Measurements from ENCODE around the gene UBE2D1.

Gene UBE2D1

GRCh38 chr10:58334817-58335305 lies at the start of gene UBE2D1:
TSS of gene UBE2D1 (plus strand) at chr10:58335006. CDS start at chr10:58335202, 196 bp downstream.
- intact Hi-C loops (cut with DNase I), result loop anchor here (1.0 kb wide), 1 partner anchor 50 kb away; the partner anchor contains the start of gene TFAM
- DNase-seq, result peak; percentile 85 to 98 (median 92)

GRCh38 chr10:58291538-58292174 lies 43.1 kb upstream of the UBE2D1 start:
- peak in 1 of 10 donors; percentile 10 for DNase-seq

GRCh38 chr10:58293989-58294388 lies 40.8 kb upstream of the UBE2D1 start:
- no peak for DNase-seq
- intact Hi-C loops (cut with DNase I), result no loop called here

More at GRCh38 chr10:58291538-58292174, 43.1 kb upstream of the UBE2D1 start:
- intact Hi-C loops (cut with DNase I), result loop anchor here (1.0 kb wide), 1 partner anchor 114 kb away; no protein-coding TSS in a partner anchor

DNA sequence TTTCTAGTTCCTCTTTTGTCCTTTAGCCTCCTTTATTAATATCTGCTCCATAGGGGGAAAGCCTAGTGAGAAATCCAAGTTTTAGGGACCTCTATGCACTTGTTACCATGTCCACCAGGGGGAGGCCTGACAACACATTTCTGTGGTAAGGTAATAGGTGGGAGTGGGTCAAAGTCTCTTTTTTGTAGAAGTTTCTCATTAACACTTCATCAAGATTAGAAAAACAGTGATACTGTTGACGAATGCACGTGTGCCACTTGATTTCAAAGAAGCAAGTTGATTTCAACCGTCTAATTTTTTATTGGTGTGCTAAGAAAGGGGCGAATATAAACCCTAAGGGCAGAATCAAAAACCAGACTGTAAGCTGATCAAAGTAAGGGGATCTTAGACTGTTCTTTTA lies 35.2 kb upstream of the UBE2D1 start:
- intact Hi-C loops (cut with DNase I), result loop anchor here (2.0 kb wide), 1 partner anchor 85 kb away; the partner anchor contains the start of gene TFAM
- peak in 5 of 10 donors; percentile 23 to 56 (median 50) for DNase-seq

GRCh38 chr10:58300676-58301075 lies 34.1 kb upstream of the UBE2D1 start:
- no peak for DNase-seq
- intact Hi-C loops (cut with DNase I), result loop anchor here (2.0 kb wide), 1 partner anchor 92 kb away; no protein-coding TSS in a partner anchor

DNA sequence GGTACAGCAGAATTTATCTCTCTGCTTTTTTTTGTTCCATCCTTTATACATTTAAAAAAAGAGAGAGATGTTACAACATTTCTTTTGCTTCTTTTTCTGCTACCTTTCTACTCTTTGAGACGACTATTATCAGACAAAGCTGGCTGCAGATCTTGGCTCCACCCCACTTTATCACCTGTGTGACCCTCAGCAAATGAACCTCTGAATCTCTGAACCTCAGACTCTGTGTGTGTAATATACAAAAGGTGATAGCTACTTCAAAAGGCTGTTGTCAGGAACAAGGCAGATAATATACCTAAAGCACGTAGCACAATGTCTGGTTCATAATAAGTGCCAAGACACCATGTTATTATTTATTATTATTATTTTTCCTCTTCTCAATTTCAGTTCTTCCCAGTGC lies 32.6 kb upstream of the UBE2D1 start:
- intact Hi-C loops (cut with DNase I), result no loop called here
- no peak for DNase-seq

- no peak for DNase-seq
Observed at GRCh38 chr10:58304099-58304633, 30.6 kb upstream of the UBE2D1 start.

DNA sequence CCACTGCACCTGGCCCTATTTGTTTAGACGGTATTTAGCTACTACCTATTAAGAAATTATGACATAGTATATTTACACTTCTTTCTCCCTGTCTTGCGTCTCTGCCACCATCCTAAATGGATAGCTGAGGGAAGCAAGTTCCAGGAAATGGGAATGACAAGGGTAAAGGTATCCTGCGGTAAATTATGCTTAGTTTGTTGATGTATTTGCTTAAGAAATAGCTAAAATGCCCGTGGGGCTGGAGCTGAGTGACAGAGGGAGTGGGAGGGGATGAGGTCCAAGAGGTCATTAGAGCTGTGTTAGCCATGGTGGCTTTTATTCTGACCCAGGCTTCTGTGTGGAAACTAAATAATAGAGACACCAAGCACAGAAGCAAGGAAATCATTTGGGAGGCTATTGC lies 29.0 kb upstream of the UBE2D1 start:
- intact Hi-C loops (cut with DNase I), result no loop called here

More at GRCh38 chr10:58304099-58304633, 30.6 kb upstream of the UBE2D1 start:
- intact Hi-C loops (cut with DNase I), result no loop called here

GRCh38 chr10:58307676-58308075 lies 27.1 kb upstream of the UBE2D1 start:
- intact Hi-C loops (cut with DNase I), result no loop called here
- DNase-seq, result no peak

More for the DNA sequence above, 29.0 kb upstream of the UBE2D1 start:
- no peak for DNase-seq

- intact Hi-C loops (cut with DNase I), result no loop called here
- DNase-seq, result no peak
Observed at GRCh38 chr10:58311026-58311425, 23.8 kb upstream of the UBE2D1 start.

GRCh38 chr10:58316874-58317273 lies 17.9 kb upstream of the UBE2D1 start:
- intact Hi-C loops (cut with DNase I), result no loop called here
- no peak for DNase-seq

GRCh38 chr10:58318346-58318745 lies 16.5 kb upstream of the UBE2D1 start:
- DNase-seq, result no peak
- intact Hi-C loops (cut with DNase I), result no loop called here

- intact Hi-C loops (cut with DNase I), result no loop called here
- DNase-seq, result no peak
Observed at GRCh38 chr10:58319599-58319998, 15.2 kb upstream of the UBE2D1 start.

DNA sequence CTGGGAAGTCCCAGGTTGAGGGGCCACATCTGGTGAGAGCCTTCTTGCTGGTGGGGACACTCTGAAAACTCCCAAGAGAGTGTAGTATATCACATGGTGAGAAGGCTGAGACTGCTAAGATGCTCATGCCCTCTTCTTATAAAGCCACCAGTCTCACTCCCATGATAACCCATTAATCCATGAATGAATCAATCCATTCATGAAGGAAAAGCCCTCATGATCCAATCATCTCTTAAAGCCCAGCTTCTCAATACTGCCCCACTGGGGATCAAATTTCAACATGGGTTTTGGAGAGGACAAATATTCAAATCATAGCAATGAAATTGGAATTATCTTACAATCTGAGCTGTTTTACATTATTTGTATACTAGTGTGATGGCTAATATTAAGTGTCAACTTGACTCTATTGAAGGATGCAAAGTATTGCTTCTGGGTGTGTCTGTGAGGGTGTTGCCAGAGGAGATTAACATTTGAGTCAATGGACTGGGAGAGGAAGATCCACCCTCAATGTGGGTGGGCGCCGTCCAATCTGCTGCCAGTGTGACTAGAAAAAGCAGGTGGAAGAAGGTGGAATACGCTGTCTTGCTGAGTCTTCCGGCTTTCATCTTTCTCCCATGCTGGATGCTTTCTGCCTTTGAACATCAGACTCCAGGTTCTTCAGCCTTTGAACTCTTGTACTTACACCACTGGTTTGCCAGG lies 14.3 kb upstream of the UBE2D1 start:
- DNase-seq, result no peak
- intact Hi-C loops (cut with DNase I), result no loop called here

DNA sequence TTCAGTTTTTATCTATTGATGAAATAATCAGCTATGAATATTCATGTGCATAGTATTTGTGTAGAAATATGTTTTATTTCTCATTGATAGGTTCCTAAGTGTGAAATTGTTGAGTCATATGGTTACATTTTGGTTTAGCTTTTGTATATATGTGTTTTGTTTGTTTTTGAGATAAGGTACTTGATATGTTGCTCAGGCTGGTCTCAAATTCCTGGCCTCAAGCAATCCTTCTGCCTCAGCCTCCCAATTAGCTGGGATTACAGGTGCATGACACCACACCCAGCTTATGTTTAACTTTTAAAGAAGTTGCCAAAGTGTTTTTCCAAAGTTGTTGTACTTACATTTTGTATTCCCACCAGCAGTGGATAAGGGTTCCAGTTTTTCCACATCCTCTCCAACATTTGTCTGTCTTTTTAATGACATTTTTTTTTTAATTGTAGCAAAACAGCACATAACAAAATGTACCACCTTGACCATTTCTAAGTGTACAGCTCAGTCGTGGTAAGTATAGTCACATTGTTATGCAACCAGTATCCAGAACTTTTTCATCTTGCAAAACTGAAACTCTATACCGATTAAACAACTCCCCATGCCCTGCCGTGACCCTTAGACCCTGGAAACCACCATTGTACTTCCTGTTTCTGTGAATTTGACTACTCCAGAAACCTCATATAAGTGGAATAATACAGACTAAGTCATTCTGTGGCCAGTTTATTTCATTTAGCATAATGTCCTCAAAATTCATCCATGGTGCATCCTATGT lies 12.6 kb upstream of the UBE2D1 start:
- no peak for DNase-seq
- intact Hi-C loops (cut with DNase I), result no loop called here

- DNase-seq, result no peak
- intact Hi-C loops (cut with DNase I), result no loop called here
Observed at GRCh38 chr10:58322835-58323209, 12.0 kb upstream of the UBE2D1 start.

GRCh38 chr10:58326967-58327381 lies 7.8 kb upstream of the UBE2D1 start:
- intact Hi-C loops (cut with DNase I), result no loop called here
- DNase-seq, result peak in 2 of 10 donors; percentile 63 to 70

- no peak for DNase-seq
Observed at GRCh38 chr10:58328233-58328632, 6.6 kb upstream of the UBE2D1 start.

GRCh38 chr10:58330431-58330830 lies 4.4 kb upstream of the UBE2D1 start:
- no peak for DNase-seq
- intact Hi-C loops (cut with DNase I), result no loop called here

More at GRCh38 chr10:58328233-58328632, 6.6 kb upstream of the UBE2D1 start:
- intact Hi-C loops (cut with DNase I), result no loop called here

DNA sequence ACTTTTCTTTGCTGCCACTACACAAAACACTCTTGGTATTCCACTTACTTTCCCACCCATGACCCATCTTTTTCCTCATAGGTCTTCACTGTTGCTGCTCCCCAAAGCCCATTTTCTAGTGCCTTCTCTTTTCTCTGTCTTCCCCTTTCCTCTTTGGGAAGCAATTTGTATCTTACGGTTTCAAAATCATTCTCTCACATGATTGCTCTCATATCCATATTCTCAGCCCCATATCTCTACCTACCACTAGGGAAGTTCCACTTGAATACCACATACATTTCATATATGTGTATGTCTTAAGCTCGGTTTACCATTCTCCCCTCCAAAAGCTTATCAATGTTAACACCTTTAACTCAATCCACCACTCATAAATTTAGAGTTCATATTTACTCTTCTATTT lies 3.2 kb upstream of the UBE2D1 start:
- intact Hi-C loops (cut with DNase I), result no loop called here
- no peak for DNase-seq

Data from posterior cingulate gyrus (tissue), 11 donors.